H1 (cell line): Measurements from ENCODE around the gene PPY. TPM values are rescaled to one million over a fixed set of nuclear protein-coding genes. Genes with fewer than 3 reads are reported as not detected.

ENCODE experiments used
- CTCF ChIA-PET: fragments of 300-600 bp; sonication (Branson Sonifier 250); formaldehyde crosslinking; loops from one replicate; lab custom pipeline; 2021; ENCODE audit not compliant: partially characterized antibody; lab: Charles Lee
- POLR2A ChIA-PET: fragments of 300-600 bp; sonication (Branson Sonifier 250); formaldehyde crosslinking; loops from one replicate; lab custom pipeline; 2021; ENCODE audit warnings: inconsistent platforms; ENCODE audit not compliant: partially characterized antibody; lab: Charles Lee
- DNase-seq, 2 experiments: peaks; one replicate each; pipeline versions ENCODE4 v3.0.0 to v3.0.0-alpha.2; 2010 to 2022; ENCODE audit warnings: low spot score in 2 of 2, low read depth in 1 of 2, mixed read lengths in 1 of 2
- FAIRE-seq: peaks from 2 replicates; lab custom pipeline; 2011; peaks lifted over from hg19 to GRCh38; lab: Jason Lieb, UNC
- H2AFZ ChIP-seq: 2 replicates; pipeline ENCODE4 v1.8.1; 2012; ENCODE audit warnings: low read length, inconsistent platforms
- H2AK5ac ChIP-seq: 2 replicates; pipeline ENCODE4 v1.6.1; 2013; ENCODE audit warnings: low read depth, low read length
- H2BK120ac ChIP-seq: replicated peaks from 2 replicates; pipeline ENCODE3; 2013; ENCODE audit warnings: low read depth, low read length, inconsistent platforms
- H2BK12ac ChIP-seq: 2 replicates; pipeline ENCODE4 v1.6.1; 2013; ENCODE audit warnings: low read depth, low read length
- H2BK15ac ChIP-seq: 2 replicates; pipeline ENCODE4 v1.6.1; 2013; ENCODE audit warnings: low read length
- H2BK20ac ChIP-seq: 2 replicates; pipeline ENCODE4 v1.6.1; 2013; ENCODE audit warnings: low read length
- H2BK5ac ChIP-seq: 2 replicates; pipeline ENCODE4 v1.6.1; 2013; ENCODE audit warnings: low read depth, low read length
- H3K14ac ChIP-seq: 2 replicates; pipeline ENCODE4 v1.6.1; 2013; ENCODE audit warnings: inconsistent platforms; ENCODE audit not compliant: insufficient read length
- H3K18ac ChIP-seq: 2 replicates; pipeline ENCODE4 v1.6.1; 2013; ENCODE audit warnings: low read length; ENCODE audit errors: extremely low read depth
- H3K23ac ChIP-seq: 2 replicates; pipeline ENCODE4 v1.6.1; 2013; ENCODE audit warnings: inconsistent platforms; ENCODE audit not compliant: insufficient read length
- H3K23me2 ChIP-seq: 2 replicates; pipeline ENCODE4 v1.6.1; 2013; ENCODE audit warnings: low read depth, low read length
- H3K27ac ChIP-seq: 2 replicates; pipeline ENCODE4 v1.6.1; 2011; ENCODE audit warnings: low read depth, low read length, inconsistent platforms
- H3K27me3 ChIP-seq, 4 experiments: replicated peaks in 1 of 4; 1 replicate in 1 of 4; 2 replicates in 3 of 4; pipeline versions ENCODE4 v1.6.1 to v1.8.1; 2011 to 2013; ENCODE audit warnings: low read length in 3 of 4, mild to moderate bottlenecking in 3 of 4, inconsistent platforms in 2 of 4, mixed read lengths in 2 of 4, moderate library complexity in 1 of 4; ENCODE audit not compliant: control insufficient read depth in 3 of 4, insufficient read depth in 3 of 4; ENCODE audit errors: extremely low read depth in 1 of 4
- H3K36me3 ChIP-seq, 4 experiments: 2 replicates each; pipeline versions ENCODE4 v1.6.1 to v1.8.1; 2011 to 2013; ENCODE audit warnings: mild to moderate bottlenecking in 4 of 4, low read length in 3 of 4, moderate library complexity in 2 of 4, control low read depth in 1 of 4, inconsistent platforms in 1 of 4; ENCODE audit not compliant: insufficient read depth in 4 of 4, control insufficient read depth in 2 of 4
- H3K4ac ChIP-seq: replicated peaks from 2 replicates; pipeline ENCODE3; 2013; ENCODE audit warnings: low read length, low read depth, mixed read lengths, inconsistent platforms; ENCODE audit not compliant: insufficient read length
- H3K4me1 ChIP-seq, 4 experiments: replicated peaks in 1 of 4; 1 replicate in 1 of 4; 2 replicates in 3 of 4; pipeline versions ENCODE4 v1.6.1 to v1.8.1; 2011 to 2013; ENCODE audit warnings: low read length in 3 of 4, inconsistent platforms in 2 of 4, mixed read lengths in 1 of 4; ENCODE audit not compliant: insufficient read depth in 4 of 4, control insufficient read depth in 3 of 4
- H3K4me2 ChIP-seq, 2 experiments: 2 replicates each; pipeline versions ENCODE4 v1.6.1 to v1.8.1; 2011 to 2013; ENCODE audit warnings: low read depth in 2 of 2, low read length in 2 of 2, control low read depth in 1 of 2, inconsistent platforms in 1 of 2, mild to moderate bottlenecking in 1 of 2; ENCODE audit not compliant: insufficient read depth in 1 of 2
- H3K4me3 ChIP-seq, 4 experiments: fragments of 200-600, 300-600 bp in 1 of 4; sonication (generic), shearing (Covaris generic), sonication (Bioruptor Twin) in 1 of 4; 2 replicates each; pipeline versions ENCODE4 v1.5.1 to v1.8.1; 2011 to 2016; ENCODE audit warnings: low read length in 4 of 4, low read depth in 3 of 4, control low read depth in 2 of 4, inconsistent platforms in 2 of 4, mild to moderate bottlenecking in 2 of 4, mixed read lengths in 1 of 4, moderate library complexity in 1 of 4; ENCODE audit not compliant: insufficient read depth in 2 of 4; ENCODE audit errors: extremely low read depth in 1 of 4
- H3K56ac ChIP-seq: replicated peaks from 2 replicates; pipeline ENCODE3; 2013; ENCODE audit warnings: low read depth, mild to moderate bottlenecking, mixed read lengths, low read length, inconsistent platforms; ENCODE audit not compliant: insufficient read length
- H3K79me1 ChIP-seq: 2 replicates; pipeline ENCODE4 v1.6.1; 2013; ENCODE audit warnings: low read depth, low read length, control low read depth
- H3K79me2 ChIP-seq, 2 experiments: 2 replicates each; pipeline versions ENCODE4 v1.6.1 to v1.8.1; 2012 to 2013; ENCODE audit warnings: low read length in 2 of 2, mild to moderate bottlenecking in 2 of 2, inconsistent platforms in 1 of 2; ENCODE audit not compliant: insufficient read depth in 2 of 2, control insufficient read depth in 1 of 2
- H3K9ac ChIP-seq, 4 experiments: replicated peaks in 1 of 4; 1 replicate in 1 of 4; 2 replicates in 3 of 4; pipeline versions ENCODE4 v1.6.1 to v1.8.1; 2011 to 2013; ENCODE audit warnings: low read depth in 3 of 4, low read length in 3 of 4, control low read depth in 2 of 4, mild to moderate bottlenecking in 2 of 4, moderate library complexity in 2 of 4, inconsistent platforms in 1 of 4; ENCODE audit errors: extremely low read depth in 1 of 4
- H3K9me3 ChIP-seq, 2 experiments: 2 replicates each; pipeline versions ENCODE4 v1.6.1 to v1.8.1; 2012 to 2013; ENCODE audit warnings: mild to moderate bottlenecking in 2 of 2, moderate library complexity in 2 of 2, control low read depth in 1 of 2, inconsistent platforms in 1 of 2, low read depth in 1 of 2, low read length in 1 of 2, mixed read lengths in 1 of 2; ENCODE audit not compliant: insufficient read depth in 2 of 2
- H4K20me1 ChIP-seq, 2 experiments: replicated peaks in 1 of 2; 2 replicates each; pipeline versions ENCODE3 to v1.8.1; 2011 to 2013; ENCODE audit warnings: inconsistent platforms in 2 of 2, low read length in 2 of 2, mild to moderate bottlenecking in 1 of 2; ENCODE audit not compliant: insufficient read depth in 2 of 2, control insufficient read depth in 1 of 2
- H4K5ac ChIP-seq: 2 replicates; pipeline ENCODE4 v1.6.1; 2013; ENCODE audit warnings: low read length, low read depth, mixed read lengths, inconsistent platforms; ENCODE audit not compliant: insufficient read length
- H4K8ac ChIP-seq: 2 replicates; pipeline ENCODE4 v1.8.0; 2013; ENCODE audit warnings: mild to moderate bottlenecking, moderate library complexity, low read length, inconsistent platforms; ENCODE audit not compliant: insufficient read depth; ENCODE audit errors: extremely low read depth
- H4K91ac ChIP-seq: replicated peaks from 2 replicates; pipeline ENCODE3; 2013; ENCODE audit warnings: low read length, mixed read lengths, inconsistent platforms; ENCODE audit not compliant: insufficient read length
- SAP30 ChIP-seq: fragments of 300-600 bp; sonication (generic); IDR thresholded peaks from 2 replicates; pipeline ENCODE4 v1.7.1; 2012; ENCODE audit warnings: low read length, moderate library complexity, mild to moderate bottlenecking, inconsistent platforms; ENCODE audit not compliant: insufficient read depth, insufficient replicate concordance
- WGBS, 2 experiments: shearing (Covaris generic) in 1 of 2; methylation state at CpG; one replicate each; pipeline versions ENCODE4 v1.1.6 to v1.1.7; 2013 to 2015; ENCODE audit warnings: low lambda C conversion rate in 2 of 2, mixed read lengths in 2 of 2, inconsistent platforms in 1 of 2, low coverage in 1 of 2, missing lambda C conversion rate in 1 of 2; ENCODE audit not compliant: insufficient replicate concordance in 2 of 2, insufficient coverage in 1 of 2, insufficient read length in 1 of 2; ENCODE audit errors: extremely low coverage in 1 of 2, missing lambda C conversion rate in 1 of 2; 5-methylcytosine and 5-hydroxymethylcytosine counted together
- polyA plus RNA-seq, 7 experiments: library from polyadenylated mRNA; depleted of rRNA in 3 of 7; stranded (reverse) in 5 of 7; unstranded in 2 of 7; fragments of >200 nt in 5 of 7; fragments of 200-250 nt in 2 of 7; gene quantifications; 1 replicate in 5 of 7; 2 replicates in 1 of 7; 4 replicates in 1 of 7; pipeline versions ENCODE4 v1.2.1 to v1.2.3, GENCODE V29; 2011 to 2013; ENCODE audit warnings: missing spikeins in 2 of 7, mixed read lengths in 2 of 7
- total RNA-seq: library from RNA; stranded (reverse); fragmentation: NEBNext Ultra II Directional; extraction: Animal tissue kit (Norgen Biotek cat#: 25700); gene quantifications from 2 replicates; pipeline ENCODE4 v1.2.1, GENCODE V29; 2021
- TF ChIP-seq, protein P1 (sequence below): IDR thresholded peaks from 2 replicates; pipeline ENCODE4 v1.6.1; 2012; ENCODE audit warnings: inconsistent platforms

Gene PPY
- total and polyA plus RNA-seq, 2 of the 8 experiments (the other 6 are each of a cell fraction or from before 2014, with no cell fraction given) = 0.26 TPM; not detected in 1

DNA sequence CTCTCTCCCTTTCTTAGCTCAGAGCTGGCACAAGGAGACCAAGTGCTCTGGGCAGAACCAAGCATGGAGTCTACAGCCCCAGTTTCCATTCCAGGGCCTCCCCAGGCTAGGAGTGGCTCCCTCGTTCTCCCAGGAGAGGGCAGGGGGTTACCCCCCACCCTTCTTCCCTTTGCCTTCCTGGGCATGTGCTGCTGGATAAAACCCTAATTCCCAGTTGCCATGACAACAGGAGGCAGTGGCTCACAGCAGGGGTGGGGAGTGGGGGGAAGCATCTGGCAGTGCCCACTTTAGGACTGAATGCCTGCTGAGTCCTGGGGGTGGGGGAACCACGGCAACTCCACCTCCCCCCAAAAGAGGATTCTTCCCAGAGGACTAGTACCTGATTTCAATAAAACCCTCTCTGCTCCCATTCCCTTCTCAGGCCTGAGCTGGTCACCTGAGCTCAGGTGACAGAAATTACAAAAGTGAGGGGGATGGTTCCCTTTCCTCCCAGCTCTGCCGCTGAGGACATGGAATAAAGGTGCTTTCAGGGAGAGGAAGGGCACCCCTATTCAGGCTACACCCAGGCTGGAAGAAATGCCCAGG, 36.8 kb downstream of the PPY start:
- H2BK12ac ChIP-seq = peak overlapping the region; percentile 84; the same call in 1 of the 2 replicates
- peak overlapping the region; percentile 14; the same call in 1 of the 2 replicates for H2AFZ ChIP-seq
- H3K4me1 ChIP-seq = peaks cover 4 to 40% (median 32%) of the 10 kb centered on the region in 4 experiments
- H3K9me3 ChIP-seq = no peaks in the 10 kb centered on the region
- H3K4me3 ChIP-seq = peak overlapping the region; percentile 42 to 81 (median 60)
- no peak overlapping the region for H3K9ac ChIP-seq
- H3K14ac ChIP-seq = no peak overlapping the region
- no peak overlapping the region for H3K23ac ChIP-seq
- H4K5ac ChIP-seq = no peak overlapping the region
- H3K36me3 ChIP-seq = no peaks in the 10 kb centered on the region
- H3K23me2 ChIP-seq = peaks cover 27% of the 10 kb centered on the region
- no peak overlapping the region for H3K56ac ChIP-seq
- no peaks in the 10 kb centered on the region for H4K20me1 ChIP-seq
- ChIA-PET POLR2A (interaction anchor here (0.7 to 0.9 kb wide), 2 partner anchors 9 to 11 kb away, joined by 3 to 4 read pairs; no protein-coding TSS in a partner anchor), CTCF (interaction anchor here (0.6 to 25.8 kb wide), 3 partner anchors 12 to 968 kb away, joined by 4 to 403 read pairs (median 13); no protein-coding TSS in a partner anchor)
- H3K4ac ChIP-seq = peak overlapping the region; percentile 48
- DNase-seq (peak in 1 of 2 experiments; percentile 70), FAIRE-seq (no peak)
- 19% methylated on average over 2 of the region's 3 CpGs; no CpG with 5 or more reads in 1 of the 2 experiments for WGBS, 2 experiments
- H3K27me3 ChIP-seq = peaks cover 0 to 21% (median 15%) of the 10 kb centered on the region in 4 experiments; a peak in 5 of 7 replicates
- peak overlapping the region; percentile 68; the same call in 1 of the 2 replicates for H3K18ac ChIP-seq
- no peak overlapping the region for H2BK120ac ChIP-seq
- H3K79me2 ChIP-seq = no peaks in the 10 kb centered on the region
- H2BK15ac ChIP-seq = no peak overlapping the region; the same call in 1 of the 2 replicates
- H2BK20ac ChIP-seq = peak overlapping the region; percentile 75; the same call in 1 of the 2 replicates
- no peak for TF ChIP-seq SAP30
- TF ChIP-seq, protein P1, sequence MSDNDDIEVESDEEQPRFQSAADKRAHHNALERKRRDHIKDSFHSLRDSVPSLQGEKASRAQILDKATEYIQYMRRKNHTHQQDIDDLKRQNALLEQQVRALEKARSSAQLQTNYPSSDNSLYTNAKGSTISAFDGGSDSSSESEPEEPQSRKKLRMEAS = peak; percentile 29; the same call in 1 of the 2 replicates
- TF ChIP-seq, all 59 proteins: peak for 1
- Histone ChIP-seq H3K27ac (no peak overlapping the region), H4K91ac (peak overlapping the region; percentile 49), H3K79me1 (no peaks in the 10 kb centered on the region; the same call in 1 of the 2 replicates), H2AK5ac (no peak overlapping the region), H2BK5ac (no peak overlapping the region), H3K4me2 (peak overlapping the region; percentile 94 to 99), H4K8ac (no peak overlapping the region)
